ENCODE data around the gene TPP1. TPM values are rescaled to one million over a fixed set of nuclear protein-coding genes. Genes with fewer than 3 reads are reported as not detected.

The TPP1 gene
- 100 to 1,000 TPM in 3 of 4 donors, 10 to 100 TPM in 1; 89.2 to 119 (median 113) TPM for polyA plus RNA-seq (ENCODE audit: insufficient read length in 4 of 4)

- peak in 3 of 4 donors; percentile 89 to 96 (median 91) for DNase-seq (ENCODE audit: low read depth in 4 of 4, low spot score in 2 of 4)
Observed at GRCh38 chr11:6619004-6619745, at the start of gene TPP1. Gene TPP1 (minus strand): TSS chr11:6619422. CDS start chr11:6619400, 22 bp downstream.

- no peak for DNase-seq (ENCODE audit: low read depth in 4 of 4, low spot score in 2 of 4)
Observed at GRCh38 chr11:6667733-6668374, 48.6 kb upstream of the TPP1 start.

- no peak for DNase-seq (ENCODE audit: low read depth in 4 of 4, low spot score in 2 of 4)
Observed at GRCh38 chr11:6666302-6667183, 47.3 kb upstream of the TPP1 start.

DNA sequence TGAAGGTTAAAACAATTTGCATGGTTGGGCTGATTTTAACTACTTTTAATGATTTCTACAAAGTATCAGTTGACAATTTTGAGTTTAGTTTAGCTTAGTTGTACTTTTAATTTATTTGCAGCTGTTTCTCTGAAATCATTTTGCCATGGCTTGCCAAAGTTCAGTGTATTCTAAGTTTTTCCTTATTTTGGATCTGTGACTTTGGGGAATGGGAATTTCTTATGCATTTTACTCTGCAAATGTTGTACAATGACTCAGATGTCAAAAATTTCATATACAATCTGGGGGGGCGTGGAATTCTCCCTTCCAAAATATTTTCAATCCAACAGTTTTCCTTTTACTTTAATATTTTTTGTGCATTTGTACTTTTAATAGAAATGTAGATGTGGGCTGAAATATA, 45.3 kb upstream of the TPP1 start:
- DNase-seq (ENCODE audit: low read depth in 4 of 4, low spot score in 2 of 4), result no peak

DNA sequence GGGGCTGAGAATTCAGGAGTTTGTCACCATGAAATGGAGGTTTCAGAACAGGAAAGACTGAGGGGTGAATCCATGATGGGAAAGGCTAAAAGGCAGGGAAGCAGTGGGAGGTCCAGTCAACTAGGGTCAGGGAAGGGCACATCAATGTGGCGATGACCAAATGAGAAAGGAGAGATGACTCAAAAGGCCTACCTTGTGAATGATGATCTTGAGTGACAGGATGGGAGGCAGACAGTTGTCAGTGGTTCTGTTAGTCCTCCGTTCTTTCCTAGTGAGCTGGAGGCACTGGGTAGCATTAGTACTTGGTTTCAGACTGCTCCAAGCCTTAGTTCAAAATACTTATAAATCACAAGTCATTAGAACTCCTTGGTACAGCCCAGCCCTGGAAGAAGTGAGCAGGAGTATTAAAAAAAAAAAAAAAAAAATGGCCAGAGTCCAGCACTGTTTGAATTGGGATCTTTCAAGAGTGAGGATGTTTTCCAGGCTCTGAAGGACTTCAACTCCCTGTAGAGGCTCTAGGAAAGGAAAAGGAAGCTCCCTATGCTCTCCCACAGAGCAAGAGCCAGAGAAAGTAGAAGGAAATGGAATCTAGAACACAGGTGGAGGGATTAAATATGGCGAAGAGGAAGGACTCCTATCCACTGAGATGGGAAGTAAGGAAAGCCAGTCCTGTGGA, 44.7 kb upstream of the TPP1 start:
- DNase-seq (ENCODE audit: low read depth in 4 of 4, low spot score in 2 of 4), result no peak

- no peak for DNase-seq (ENCODE audit: low read depth in 4 of 4, low spot score in 2 of 4)
Observed at GRCh38 chr11:6660712-6661111, 41.5 kb upstream of the TPP1 start.

GRCh38 chr11:6658647-6659046, 39.4 kb upstream of the TPP1 start:
- DNase-seq (ENCODE audit: low read depth in 4 of 4, low spot score in 2 of 4), result no peak

DNA sequence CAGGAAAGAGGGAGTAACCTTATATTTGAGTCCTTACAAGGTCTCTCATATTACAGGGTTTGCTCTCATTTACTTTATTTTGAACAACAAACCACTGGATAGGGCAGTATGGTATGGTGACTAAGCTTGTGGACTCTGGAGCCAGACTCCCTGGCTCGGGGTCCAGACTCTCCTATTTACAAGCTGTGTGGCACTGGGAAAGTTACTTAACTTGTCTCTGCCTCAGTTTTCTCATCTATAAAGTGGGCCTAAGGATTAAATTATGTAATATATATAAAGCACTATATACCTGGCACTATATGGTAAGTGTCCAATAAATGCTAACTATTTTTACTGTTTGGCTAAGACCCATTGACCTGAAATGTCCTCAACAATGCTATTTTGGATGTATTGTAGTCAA, 38.1 kb upstream of the TPP1 start:
- DNase-seq (ENCODE audit: low read depth in 4 of 4, low spot score in 2 of 4), result no peak

DNA sequence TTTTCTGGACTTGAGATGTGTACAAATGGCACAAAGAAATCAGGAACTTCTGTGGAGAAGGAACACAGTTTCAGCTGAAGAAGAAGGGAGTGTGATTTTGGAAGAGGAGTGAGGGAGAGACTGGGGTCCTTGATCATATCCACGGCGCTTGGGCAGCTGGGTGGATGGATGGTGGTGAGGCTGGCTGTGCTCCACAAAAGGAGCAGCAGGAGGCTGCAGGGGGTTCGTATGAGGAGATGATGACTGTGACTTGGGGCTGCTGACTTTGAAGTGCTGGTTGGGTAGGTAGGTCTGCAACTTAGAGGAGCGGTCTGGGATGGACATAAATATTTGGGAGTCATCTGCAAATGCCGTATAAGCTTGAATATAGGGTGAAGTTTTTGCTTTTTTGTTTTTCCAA, 37.7 kb upstream of the TPP1 start:
- DNase-seq (ENCODE audit: low read depth in 4 of 4, low spot score in 2 of 4), result no peak

DNA sequence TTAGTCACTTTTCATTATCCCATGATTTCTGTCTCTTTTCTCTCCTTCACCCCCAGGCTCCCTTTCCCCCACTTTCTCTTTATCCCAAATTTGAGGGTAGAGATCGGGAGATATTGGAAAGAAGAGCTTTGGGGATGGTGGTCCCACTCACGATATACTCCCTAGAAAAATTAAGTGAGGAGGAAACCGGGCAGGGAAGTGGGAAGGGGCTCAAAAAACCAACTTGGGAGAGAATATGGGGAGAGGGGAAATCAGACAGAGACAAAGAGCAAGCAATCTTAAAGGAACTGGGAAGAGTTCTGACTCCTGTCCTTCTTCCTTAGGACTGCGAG, 37.3 kb upstream of the TPP1 start:
- DNase-seq (ENCODE audit: low read depth in 4 of 4, low spot score in 2 of 4), result no peak

GRCh38 chr11:6655790-6656583, 36.8 kb upstream of the TPP1 start, which contains the start of gene DCHS1:
Gene DCHS1 (minus strand): TSS chr11:6655809. CDS start chr11:6641613, 14,196 bp downstream.
- no peak for DNase-seq (ENCODE audit: low read depth in 4 of 4, low spot score in 2 of 4)

DNA sequence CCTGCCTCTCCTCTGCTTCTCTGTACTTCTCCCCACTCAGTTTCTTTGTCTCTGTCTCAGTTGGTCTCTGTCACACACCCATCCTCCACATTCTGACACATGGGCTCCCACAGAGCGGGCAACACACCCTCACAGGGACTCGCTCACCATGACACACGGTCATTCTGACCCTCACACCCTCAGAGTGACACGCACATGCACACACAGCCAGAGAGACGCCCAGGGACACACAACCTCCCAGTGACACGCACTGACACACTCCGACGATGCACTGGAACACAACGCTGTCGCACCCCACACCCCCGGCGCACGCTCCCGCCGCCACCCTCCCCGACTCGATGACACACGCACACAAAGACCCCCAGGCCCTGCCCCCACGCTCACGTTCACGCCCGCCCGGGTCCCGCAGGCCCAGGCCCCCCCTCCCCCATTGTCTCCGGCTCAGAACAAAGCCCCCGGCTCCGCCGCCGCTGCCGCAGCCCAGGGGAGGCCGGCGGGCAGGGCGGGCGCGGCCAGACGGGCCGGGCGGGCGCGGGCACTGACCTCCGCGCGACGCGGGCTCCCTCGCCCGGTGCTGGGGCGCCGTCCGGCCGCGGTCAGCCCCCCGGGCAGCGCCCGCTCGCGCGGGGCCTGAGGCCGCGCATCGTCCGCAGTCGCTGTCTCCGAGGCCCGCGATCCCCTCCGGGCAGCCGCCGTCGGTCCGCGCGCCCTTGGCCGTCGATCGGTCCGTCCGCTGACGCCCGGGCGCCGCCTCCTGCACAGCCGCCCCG, 36.0 kb upstream of the TPP1 start:
- DNase-seq (ENCODE audit: low read depth in 4 of 4, low spot score in 2 of 4), result peak in 1 of 4 donors; percentile 39

DNA sequence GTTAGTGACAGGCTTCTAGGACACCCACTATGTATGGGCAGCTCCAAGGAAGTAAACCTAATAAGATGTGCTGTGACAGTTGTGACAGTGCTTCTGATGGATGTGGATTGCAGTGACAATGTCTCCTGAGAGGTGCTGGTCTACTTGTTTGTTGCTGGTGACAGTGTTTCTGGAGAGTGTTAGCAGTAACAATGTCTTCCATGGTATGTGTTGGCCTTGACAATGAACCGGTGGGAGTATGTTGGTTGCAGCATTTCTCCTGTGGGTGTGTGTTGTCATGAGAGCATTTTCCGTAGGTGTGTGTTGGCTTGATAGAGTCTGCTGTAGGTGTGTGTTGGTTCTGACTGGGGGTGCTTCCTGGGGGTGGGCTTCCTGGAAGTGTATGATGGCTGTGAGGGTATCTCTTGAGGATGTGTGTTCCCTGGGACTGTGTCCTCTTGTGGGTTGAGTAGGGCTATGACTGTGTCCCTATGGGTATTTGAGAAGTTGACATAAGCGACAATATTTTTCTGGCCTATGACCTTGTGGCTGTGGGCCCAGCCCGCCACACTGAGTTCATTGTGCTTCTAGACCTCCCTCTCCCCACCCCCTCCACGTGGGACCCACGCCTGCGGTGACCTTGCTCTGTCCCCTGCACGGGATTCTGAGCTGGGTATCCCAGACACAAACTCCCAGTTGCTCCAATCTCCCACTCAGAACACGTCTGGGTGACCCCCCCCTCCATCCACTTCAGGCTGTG, 35.2 kb upstream of the TPP1 start:
- DNase-seq (ENCODE audit: low read depth in 4 of 4, low spot score in 2 of 4), result no peak

- DNase-seq (ENCODE audit: low read depth in 4 of 4, low spot score in 2 of 4), result no peak
Observed at GRCh38 chr11:6653656-6654055, 34.4 kb upstream of the TPP1 start.

- no peak for DNase-seq (ENCODE audit: low read depth in 4 of 4, low spot score in 2 of 4)
Observed at GRCh38 chr11:6653097-6653496, 33.9 kb upstream of the TPP1 start.

DNA sequence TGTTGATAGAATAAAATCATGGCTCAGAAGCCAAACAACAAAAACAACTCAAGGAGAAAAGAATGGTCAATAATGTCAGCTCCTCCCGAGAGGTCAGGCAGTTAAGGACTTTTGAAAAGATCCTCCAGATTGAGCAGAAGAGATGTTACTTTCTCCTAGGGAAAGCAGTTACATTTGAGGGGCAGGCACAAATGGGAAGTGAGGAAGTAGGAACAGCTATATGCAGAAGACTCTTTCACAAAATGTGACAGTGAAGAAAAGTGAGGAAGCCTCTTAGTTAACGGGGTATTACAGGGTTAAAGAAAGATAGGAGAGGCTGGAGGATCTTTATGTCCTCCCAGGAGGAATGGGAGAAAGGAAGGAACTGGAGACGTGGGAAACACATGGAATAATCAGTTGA, 33.0 kb upstream of the TPP1 start:
- DNase-seq (ENCODE audit: low read depth in 4 of 4, low spot score in 2 of 4), result no peak

DNA sequence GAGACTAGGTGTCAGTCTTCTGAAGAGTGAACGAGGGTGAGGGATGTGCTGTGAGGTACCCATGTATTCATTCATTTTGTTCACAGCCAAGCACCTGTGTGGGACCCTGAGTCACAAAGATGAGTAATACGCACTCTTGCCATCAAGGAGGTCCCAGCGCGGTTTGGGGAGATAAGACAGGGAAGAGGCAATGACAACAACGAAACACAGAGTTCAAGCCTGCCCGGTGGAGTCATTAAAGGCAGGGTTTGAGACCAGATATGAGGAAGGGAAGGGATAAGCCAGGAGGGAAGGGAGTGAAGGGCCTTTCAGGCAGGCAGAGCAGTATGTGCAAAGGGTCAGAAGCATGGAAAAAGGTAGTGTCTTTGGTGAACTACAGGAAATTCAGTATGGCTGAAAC, 31.8 kb upstream of the TPP1 start:
- no peak for DNase-seq (ENCODE audit: low read depth in 4 of 4, low spot score in 2 of 4)

DNA sequence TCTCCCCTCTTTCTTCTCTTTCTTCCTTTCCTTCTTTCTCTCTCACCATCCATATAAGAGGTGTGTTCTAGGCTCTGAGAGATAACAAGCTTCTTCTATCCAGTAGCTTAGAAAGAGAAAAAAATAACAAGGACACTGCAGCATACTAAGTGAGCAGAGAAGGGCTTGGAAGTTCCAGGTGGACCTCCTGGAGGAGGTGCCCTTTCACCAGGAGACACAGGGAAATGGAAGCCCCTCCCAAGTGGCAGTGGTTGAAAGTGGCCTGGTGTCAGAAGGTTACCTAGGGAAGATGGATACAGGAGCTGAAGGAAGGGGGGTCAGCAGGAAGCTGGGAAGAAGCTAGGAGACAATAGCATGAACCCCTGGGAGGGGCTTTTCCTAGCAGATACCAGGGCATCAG, 30.9 kb upstream of the TPP1 start:
- no peak for DNase-seq (ENCODE audit: low read depth in 4 of 4, low spot score in 2 of 4)

Data from left renal cortex interstitium (tissue), 4 donors.